HCT116 (cell line): ENCODE measurements around the gene KRTAP10-1.

Experiments
- CTCF ChIP-seq, 3 experiments: fragments of 200-600 bp in 1 of 3; sonication (generic) in 1 of 3; IDR thresholded peaks in 2 of 3; conservative IDR thresholded peaks in 1 of 3; 2 replicates each; pipeline ENCODE4 v1.5.1; 2012 to 2017; ENCODE audit warnings: low read depth in 2 of 3, low read length in 2 of 3, antibody characterized with exemption in 1 of 3, borderline replicate concordance in 1 of 3, control low read depth in 1 of 3, mild to moderate bottlenecking in 1 of 3, mixed read lengths in 1 of 3, mixed run types in 1 of 3, moderate library complexity in 1 of 3; ENCODE audit not compliant: insufficient read depth in 1 of 3
- FOSL1 ChIP-seq: IDR thresholded peaks from 2 replicates; pipeline ENCODE4 v1.6.1; 2012; ENCODE audit warnings: low read depth
- POLR2A ChIP-seq: IDR thresholded peaks from 2 replicates; pipeline ENCODE4 v1.7.0; 2011; ENCODE audit warnings: borderline replicate concordance; ENCODE audit not compliant: insufficient read depth, insufficient read length; ENCODE audit errors: extremely low read depth
- POLR2AphosphoS5 ChIP-seq: IDR thresholded peaks from 2 replicates; pipeline ENCODE4 v1.6.1; 2011; ENCODE audit warnings: mild to moderate bottlenecking, low read depth, low read length, moderate library complexity

- TF ChIP-seq POLR2A (no peak), FOSL1 (no peak), CTCF (IDR thresholded peaks at IDR 0.05 in 2 of 3, conservative IDR thresholded peaks at IDR 0.05 in 1 of 3; ENCODE audit: borderline replicate concordance in 1 of 3, insufficient read depth in 1 of 3, low read depth in 2 of 3, low read length in 2 of 3) (no peak), POLR2AphosphoS5 (no peak)
These were observed 17.2 kb downstream of the KRTAP10-1 start for GRCh38 chr21:44522753-44523204.
